ENCODE data around the gene EPS8L2.
"Not testable (repeated sequence)": the region's sequence is repeated elsewhere in the genome, so short reads cannot be mapped to it uniquely, and the experiment has no call there.

Gene EPS8L2

DNA sequence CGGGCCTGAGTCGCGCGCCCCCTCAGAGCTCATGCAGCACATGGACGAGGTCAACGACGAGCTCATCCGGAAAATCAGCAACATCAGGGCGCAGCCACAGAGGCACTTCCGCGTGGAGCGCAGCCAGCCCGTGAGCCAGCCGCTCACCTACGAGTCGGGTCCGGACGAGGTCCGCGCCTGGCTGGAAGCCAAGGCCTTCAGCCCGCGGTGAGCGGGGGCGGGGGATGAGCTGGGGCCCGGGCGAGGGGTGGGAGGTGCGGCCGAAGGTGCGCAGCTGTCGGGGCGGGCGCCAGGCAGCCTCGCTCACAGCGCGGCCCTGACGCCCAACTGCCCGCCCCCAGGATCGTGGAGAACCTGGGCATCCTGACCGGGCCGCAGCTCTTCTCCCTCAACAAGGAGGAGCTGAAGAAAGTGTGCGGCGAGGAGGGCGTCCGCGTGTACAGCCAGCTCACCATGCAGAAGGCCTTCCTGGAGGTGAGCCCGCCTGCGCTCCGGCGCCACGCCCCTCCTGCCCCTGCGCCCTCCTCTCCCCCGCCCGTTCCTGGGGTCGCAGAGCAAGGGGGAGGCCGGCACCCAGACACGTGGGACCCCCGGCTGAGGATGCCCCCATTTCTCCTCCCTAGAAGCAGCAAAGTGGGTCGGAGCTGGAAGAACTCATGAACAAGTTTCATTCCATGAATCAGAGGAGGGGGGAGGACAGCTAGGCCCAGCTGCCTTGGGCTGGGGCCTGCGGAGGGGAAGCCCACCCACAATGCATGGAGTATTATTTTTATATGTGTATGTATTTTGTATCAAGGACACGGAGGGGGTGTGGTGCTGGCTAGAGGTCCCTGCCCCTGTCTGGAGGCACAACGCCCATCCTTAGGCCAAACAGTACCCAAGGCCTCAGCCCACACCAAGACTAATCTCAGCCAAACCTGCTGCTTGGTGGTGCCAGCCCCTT, 20.5 kb downstream of the EPS8L2 start:
- peak; percentile 99 for DNase-seq

GRCh38 chr11:727281-727701, 21.3 kb downstream of the EPS8L2 start:
- no peak for DNase-seq

DNA sequence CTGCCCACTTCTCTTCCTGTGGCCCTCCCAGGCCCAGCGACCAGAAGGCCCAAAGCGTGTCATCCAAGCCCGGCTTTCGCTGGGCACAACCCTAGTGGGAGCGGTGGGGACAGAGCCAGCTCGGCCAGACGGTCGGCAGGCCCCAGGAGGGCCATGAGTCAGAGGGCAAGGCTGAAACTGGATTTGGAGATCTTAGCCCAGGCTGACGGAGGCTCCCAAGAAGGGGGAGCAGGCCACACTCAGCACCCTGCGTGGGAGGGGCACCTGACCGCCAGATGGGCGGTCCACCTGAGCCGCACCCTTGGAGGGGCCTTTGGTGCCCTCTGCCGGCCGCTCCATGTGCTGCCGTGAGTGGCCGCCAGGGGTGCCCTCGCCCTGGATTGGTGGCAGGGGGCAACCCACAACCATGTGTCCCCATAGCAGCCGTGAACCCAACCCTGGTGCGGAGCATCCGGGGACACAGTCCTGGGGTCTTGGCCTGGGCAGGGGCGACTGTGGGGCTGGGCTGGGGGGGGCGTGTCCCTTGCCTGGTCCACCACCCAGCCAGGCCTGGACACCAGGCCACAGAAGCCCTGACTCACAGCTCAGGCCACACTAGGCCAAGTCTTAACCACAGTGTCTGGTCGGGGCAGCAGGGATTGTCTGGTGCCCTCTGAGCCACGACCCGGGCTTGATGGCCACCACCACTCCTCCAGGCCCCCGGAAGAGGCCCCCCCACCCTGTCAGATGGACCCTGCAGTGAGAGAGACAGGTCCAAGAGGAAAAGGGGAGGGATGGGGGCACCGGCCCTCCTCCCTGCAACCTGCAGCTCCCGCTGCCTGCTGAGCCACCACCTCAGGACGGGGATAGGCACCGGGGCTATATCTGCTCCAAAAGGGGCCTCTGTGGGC, 22.1 kb downstream of the EPS8L2 start:
- DNase-seq, result peak; percentile 94

DNA sequence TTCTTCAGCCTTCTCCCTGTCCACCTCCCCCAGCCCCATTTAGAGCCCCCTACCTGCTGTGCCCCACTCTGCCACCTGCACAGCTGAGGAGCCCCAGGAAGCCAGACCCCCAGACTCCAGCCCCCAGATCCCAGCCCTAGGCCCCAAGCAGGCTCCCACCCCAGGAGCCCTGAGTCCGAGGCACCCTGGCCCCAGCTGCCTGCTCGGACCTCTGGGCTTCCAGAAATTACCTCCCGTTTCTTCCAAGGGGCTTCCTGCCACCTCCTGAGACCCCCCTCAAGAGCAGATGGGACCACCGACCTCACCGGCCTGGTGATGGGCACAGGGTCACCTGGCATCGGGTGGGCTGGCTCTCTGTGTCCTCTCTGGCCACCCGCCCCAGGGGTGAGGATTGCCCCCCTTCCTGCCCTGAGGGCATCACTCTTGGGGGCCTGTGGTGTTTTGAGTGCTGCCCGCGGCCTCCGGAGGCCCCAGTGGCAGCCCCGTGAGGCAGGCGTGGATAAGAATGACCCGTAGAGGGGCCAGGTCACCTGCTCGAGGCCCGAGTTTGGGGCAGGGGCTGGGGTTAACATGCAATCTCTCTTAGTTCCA, 23.0 kb downstream of the EPS8L2 start:
- DNase-seq, result no peak

DNA sequence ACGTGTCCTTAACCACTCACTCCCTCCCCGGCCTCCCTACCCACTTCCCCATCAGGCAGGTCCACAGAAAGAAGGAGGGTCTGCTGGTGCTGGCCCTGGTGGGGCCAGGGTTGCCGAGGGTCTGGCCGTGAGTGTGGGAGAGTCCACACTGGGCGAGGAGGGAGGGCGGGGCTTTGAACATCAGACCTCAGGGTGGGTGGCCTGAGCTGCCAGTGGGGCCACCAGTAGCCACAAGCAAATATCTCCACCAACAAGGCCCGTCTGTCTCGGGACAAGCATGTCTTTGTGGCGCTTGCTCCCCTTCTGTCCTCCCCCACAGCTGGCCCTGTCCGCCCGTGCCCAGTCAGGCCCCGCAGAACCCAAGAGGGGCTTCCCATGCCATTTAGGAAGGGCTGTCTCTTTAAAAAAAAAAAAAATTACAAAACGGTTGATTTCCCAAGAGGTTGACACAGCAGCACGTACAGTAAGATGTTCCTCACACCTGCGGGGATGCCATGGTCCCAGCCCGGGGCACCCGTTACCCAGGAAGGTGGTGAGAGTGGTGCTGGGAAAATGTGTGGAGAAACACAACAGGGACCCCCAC, 23.6 kb downstream of the EPS8L2 start:
- DNase-seq, result no peak

GRCh38 chr11:733072-733471, 27.0 kb downstream of the EPS8L2 start:
- DNase-seq, result peak; percentile 59

DNA sequence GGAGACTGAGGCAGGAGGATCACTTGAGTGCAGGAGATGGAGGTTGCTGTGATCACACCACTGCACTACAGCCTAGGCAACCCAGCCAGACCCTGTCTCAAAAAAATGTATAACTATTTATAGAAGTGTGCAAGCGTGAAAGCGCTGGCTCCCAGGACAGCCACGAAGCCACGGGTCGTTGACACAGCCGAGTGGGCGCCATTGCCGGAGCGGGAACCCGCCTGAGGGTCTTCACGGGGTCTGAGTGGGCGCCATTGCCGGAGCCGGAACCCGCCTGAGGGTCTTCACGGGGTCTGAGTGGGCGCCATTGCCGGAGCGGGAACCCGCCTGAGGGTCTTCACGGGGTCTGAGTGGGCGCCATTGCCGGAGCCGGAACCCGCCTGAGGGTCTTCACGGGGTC, 28.5 kb downstream of the EPS8L2 start:
- DNase-seq, result not testable (repeated sequence)

- DNase-seq, result no peak
Observed at GRCh38 chr11:737366-737765, 31.3 kb downstream of the EPS8L2 start.

- not testable (repeated sequence) for DNase-seq
Observed at GRCh38 chr11:737899-738298, 31.9 kb downstream of the EPS8L2 start.

- no peak for DNase-seq
Observed at GRCh38 chr11:742156-742546, 36.1 kb downstream of the EPS8L2 start.

- DNase-seq, result no peak
Observed at GRCh38 chr11:742571-743201, 36.7 kb downstream of the EPS8L2 start.

- no peak for DNase-seq
Observed at GRCh38 chr11:745428-745827, 39.4 kb downstream of the EPS8L2 start.

DNA sequence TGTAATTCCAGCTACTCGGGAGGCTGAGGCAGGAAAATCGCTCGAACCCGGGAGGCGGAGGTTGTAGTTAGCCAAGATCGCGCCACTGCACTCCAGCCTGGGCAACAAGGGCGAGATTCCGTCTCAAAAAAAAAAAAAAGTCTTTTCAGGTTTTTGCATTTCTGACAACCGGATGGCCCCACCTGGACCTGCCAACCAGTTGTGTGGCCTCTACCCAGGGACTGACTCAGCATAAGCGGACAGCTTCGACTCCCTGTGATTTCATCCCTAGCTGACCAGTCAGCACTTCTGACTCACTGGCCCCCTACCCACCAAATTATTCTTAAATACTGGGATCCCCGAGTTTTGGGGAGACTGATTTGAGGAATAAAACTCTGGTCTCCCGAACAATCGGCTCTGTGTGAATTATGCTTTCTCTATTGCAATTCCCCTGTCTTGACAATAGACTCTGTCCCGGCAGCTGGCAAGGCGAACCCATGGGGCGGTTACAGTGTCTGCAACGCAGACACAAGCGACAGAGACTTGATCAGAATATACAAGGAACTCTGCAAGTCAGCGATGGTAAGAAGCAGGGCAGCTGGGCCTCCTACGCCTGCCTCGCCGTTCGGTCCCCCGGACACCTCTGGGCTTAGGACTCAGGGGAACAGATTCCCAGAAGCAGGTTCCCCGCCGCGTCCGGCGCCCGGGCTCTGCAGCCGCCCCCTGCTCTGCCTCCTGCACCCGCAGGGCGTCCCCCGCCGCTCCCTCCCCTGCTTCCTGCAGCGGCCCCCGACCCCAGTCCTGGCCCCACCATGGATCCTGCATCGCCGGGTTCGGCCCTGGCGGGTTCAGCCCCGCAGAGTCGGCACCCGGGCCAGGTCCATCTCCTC, 40.5 kb downstream of the EPS8L2 start:
- DNase-seq, result peak; percentile 74

- peak; percentile 98 for DNase-seq
Observed at GRCh38 chr11:747158-748006, 41.4 kb downstream of the EPS8L2 start, which contains the start of gene TALDO1. TALDO1 (plus strand) TSS chr11:747464; CDS start chr11:747482, 18 bp downstream.

DNA sequence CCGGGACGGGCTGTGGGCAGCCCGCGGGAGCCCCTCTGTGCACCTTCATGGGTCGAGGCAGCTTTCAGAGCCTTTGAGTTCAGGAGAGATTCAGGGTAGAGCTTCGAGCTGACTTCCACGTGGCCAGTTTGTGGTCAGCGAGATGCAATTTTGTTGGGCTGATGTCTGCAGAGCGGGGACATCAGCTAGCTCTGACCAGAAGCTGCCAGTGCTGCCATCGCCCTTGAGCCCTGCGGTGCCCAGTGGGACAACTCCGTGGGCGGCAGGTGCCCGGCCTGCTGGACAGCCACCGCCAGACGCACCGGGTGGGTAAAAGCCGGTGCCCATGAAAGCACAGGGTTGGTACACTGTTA, 42.0 kb downstream of the EPS8L2 start:
- peak; percentile 72 for DNase-seq

DNA sequence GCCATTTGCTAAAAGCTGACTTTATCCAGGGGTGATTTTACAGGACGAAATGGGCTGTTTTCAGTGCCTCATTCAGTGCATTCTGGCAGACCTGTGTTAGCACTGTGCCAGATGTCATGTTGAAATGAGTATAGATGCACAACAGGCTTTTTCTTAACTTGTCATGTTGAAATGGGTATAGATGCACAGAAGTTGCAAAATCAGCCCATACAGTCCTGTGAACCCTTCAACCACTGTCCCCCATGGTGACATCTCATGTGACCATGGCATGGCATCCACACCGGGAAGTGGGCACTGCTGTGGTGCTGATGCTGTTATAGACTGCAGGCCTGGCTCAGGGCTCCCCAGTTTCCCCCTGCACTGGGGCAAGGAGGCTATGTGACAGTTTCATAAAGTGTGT, 43.7 kb downstream of the EPS8L2 start:
- no peak for DNase-seq

GRCh38 chr11:760236-760635, 54.2 kb downstream of the EPS8L2 start:
- DNase-seq, result no peak

- no peak for DNase-seq
Observed at GRCh38 chr11:761526-762108, 55.6 kb downstream of the EPS8L2 start.

- peak; percentile 73 for DNase-seq
Observed at GRCh38 chr11:762421-763072, 56.5 kb downstream of the EPS8L2 start.

Data from DMS53 (cell line).